A673 (cell line): ENCODE data around the gene IDUA. TPM values are rescaled to one million over a fixed set of nuclear protein-coding genes. Genes with fewer than 3 reads are reported as not detected.

Source experiments
- BruUV-seq: library from RNA; stranded (reverse); fragments of 400-500 nt; replicated peaks from 2 replicates; lab custom pipeline; 2021; lab: Mats Ljungman, UMichigan
- CTCF ChIA-PET: fragments of 300-600 bp; sonication (Branson Sonifier 250); formaldehyde crosslinking; loops from one replicate; lab custom pipeline; 2022; ENCODE audit warnings: antibody characterized with exemption; lab: Charles Lee
- POLR2A ChIA-PET: fragments of 300-600 bp; sonication (Branson Sonifier 250); formaldehyde crosslinking; loops from one replicate; lab custom pipeline; 2022; ENCODE audit warnings: antibody characterized with exemption; ENCODE audit not compliant: low non-redundant PET; lab: Charles Lee
- DNase-seq: peaks from one replicate; pipeline ENCODE4 v3.0.0-alpha.2; 2015; ENCODE audit warnings: low spot score
- H3K27ac ChIP-seq: fragments of 200-600 bp; sonication (generic); 2 replicates; pipeline ENCODE4 v1.5.1; 2016; ENCODE audit warnings: mixed run types, low read depth, mild to moderate bottlenecking, mixed read lengths, antibody characterized with exemption, low read length; ENCODE audit not compliant: poor library complexity, severe bottlenecking
- H3K27me3 ChIP-seq: fragments of 200-600 bp; sonication (generic); replicated peaks from 2 replicates; pipeline ENCODE4 v1.6.1; 2017; ENCODE audit warnings: mixed run types, low read depth, mild to moderate bottlenecking, mixed read lengths, antibody characterized with exemption, low read length; ENCODE audit not compliant: insufficient read depth, poor library complexity
- H3K36me3 ChIP-seq: fragments of 200-600 bp; sonication (generic); 2 replicates; pipeline ENCODE4 v1.6.1; 2016; ENCODE audit warnings: mixed run types, mild to moderate bottlenecking, mixed read lengths, antibody characterized with exemption, low read length; ENCODE audit not compliant: insufficient read depth, poor library complexity, severe bottlenecking
- H3K4me1 ChIP-seq: fragments of 200-600 bp; sonication (generic); 2 replicates; pipeline ENCODE4 v1.6.1; 2017; ENCODE audit warnings: mixed run types, mild to moderate bottlenecking, mixed read lengths, antibody characterized with exemption, low read length; ENCODE audit not compliant: insufficient read depth, poor library complexity, severe bottlenecking
- H3K4me3 ChIP-seq: fragments of 200-600 bp; sonication (generic); 2 replicates; pipeline ENCODE4 v1.5.1; 2016; ENCODE audit warnings: low read depth, mixed run types, mild to moderate bottlenecking, mixed read lengths, low read length; ENCODE audit not compliant: poor library complexity, severe bottlenecking
- H3K9me3 ChIP-seq: fragments of 200-600 bp; sonication (generic); 2 replicates; pipeline ENCODE4 v1.6.1; 2016; ENCODE audit warnings: mixed run types, low read depth, mild to moderate bottlenecking, mixed read lengths, antibody characterized with exemption, low read length; ENCODE audit not compliant: poor library complexity, severe bottlenecking
- EZH2 ChIP-seq: fragments of 200-600 bp; sonication (generic); IDR thresholded peaks from 2 replicates; pipeline ENCODE4 v1.6.1; 2017; ENCODE audit warnings: borderline replicate concordance, low read depth, mild to moderate bottlenecking, mixed read lengths, antibody characterized with exemption, low read length; ENCODE audit not compliant: poor library complexity, severe bottlenecking
- intact Hi-C: fragments of 100-400 bp; cut with micrococcal nuclease; formaldehyde crosslinking; loops from one replicate; pipeline ENCODE4 v1.10.0; 2022; ENCODE audit not compliant: unreplicated experiment
- total RNA-seq: library from RNA; stranded (reverse); gene quantifications from 2 replicates; pipeline ENCODE4 v1.2.3, GENCODE V29; 2021
- TF ChIP-seq, protein P1 (sequence below): fragments of 300-800, 200-600 bp; sonication (generic); conservative IDR thresholded peaks from 2 replicates; pipeline ENCODE4 v1.5.1; 2017; ENCODE audit warnings: low read depth, mild to moderate bottlenecking, antibody characterized with exemption, low read length, moderate library complexity, mixed read lengths

IDUA gene
- total RNA-seq, 1 experiment from 2014 or later, result 12.3 TPM

DNA sequence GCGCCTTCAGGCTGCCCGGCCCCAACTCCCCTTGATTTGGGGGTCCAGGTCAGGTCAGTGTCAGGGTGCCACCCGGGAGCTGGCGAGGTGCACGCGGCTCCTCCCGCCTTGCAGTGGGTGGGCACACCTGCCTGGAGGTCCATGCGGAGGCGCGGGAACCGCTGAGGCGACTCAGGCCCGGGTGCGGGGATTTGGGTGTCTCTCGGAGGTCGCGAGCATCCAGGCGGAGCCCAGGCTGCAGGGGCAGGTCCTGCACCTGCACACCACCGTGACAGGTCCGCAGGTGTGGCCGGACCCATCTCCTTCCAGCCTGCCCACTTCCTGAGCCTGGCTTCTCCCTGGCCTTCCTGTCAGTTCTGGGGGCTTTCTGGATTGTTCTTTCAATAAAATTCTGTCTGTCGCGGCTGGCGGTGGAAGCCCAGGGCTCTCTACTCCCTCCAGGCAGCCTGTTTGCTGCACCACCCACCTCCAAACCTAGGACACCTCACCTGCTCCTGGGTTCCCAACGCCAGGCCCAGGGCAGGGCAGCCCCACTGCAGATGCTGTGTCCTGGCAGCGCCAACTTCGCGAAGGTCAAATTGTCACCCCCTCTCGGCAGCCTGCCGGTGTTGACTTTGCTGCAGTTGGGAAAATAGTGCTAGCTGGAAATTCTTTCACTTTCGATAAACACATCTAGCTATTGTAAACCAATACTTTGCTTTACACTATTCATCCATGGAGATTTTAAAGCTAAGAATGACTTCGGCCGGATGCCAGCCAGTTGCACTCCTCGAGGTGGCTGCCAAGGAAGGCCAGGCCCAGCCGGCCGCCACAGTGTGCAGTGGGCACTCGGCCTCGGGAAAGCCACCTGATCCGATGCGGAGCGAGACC lies 60.5 kb downstream of the IDUA start:
- Histone ChIP-seq H3K36me3 (no peaks in the 10 kb centered on the region), H3K27ac (no peak overlapping the region), H3K27me3 (peaks cover 59% of the 10 kb centered on the region), H3K9me3 (no peaks in the 10 kb centered on the region), H3K4me1 (no peaks in the 10 kb centered on the region), H3K4me3 (no peak overlapping the region)
- TF ChIP-seq, protein P1, sequence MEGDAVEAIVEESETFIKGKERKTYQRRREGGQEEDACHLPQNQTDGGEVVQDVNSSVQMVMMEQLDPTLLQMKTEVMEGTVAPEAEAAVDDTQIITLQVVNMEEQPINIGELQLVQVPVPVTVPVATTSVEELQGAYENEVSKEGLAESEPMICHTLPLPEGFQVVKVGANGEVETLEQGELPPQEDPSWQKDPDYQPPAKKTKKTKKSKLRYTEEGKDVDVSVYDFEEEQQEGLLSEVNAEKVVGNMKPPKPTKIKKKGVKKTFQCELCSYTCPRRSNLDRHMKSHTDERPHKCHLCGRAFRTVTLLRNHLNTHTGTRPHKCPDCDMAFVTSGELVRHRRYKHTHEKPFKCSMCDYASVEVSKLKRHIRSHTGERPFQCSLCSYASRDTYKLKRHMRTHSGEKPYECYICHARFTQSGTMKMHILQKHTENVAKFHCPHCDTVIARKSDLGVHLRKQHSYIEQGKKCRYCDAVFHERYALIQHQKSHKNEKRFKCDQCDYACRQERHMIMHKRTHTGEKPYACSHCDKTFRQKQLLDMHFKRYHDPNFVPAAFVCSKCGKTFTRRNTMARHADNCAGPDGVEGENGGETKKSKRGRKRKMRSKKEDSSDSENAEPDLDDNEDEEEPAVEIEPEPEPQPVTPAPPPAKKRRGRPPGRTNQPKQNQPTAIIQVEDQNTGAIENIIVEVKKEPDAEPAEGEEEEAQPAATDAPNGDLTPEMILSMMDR, result no peak
- no peak for TF ChIP-seq EZH2
- CTCF ChIA-PET, result interaction anchor here (0.8 kb wide), 1 partner anchor 16 kb away, joined by 5 read pairs; no protein-coding TSS in a partner anchor
- DNase-seq, result no peak
- POLR2A ChIA-PET, result no interaction called here
- intact Hi-C loops, result no loop called here
- BruUV-seq, result no TSS peak

DNA sequence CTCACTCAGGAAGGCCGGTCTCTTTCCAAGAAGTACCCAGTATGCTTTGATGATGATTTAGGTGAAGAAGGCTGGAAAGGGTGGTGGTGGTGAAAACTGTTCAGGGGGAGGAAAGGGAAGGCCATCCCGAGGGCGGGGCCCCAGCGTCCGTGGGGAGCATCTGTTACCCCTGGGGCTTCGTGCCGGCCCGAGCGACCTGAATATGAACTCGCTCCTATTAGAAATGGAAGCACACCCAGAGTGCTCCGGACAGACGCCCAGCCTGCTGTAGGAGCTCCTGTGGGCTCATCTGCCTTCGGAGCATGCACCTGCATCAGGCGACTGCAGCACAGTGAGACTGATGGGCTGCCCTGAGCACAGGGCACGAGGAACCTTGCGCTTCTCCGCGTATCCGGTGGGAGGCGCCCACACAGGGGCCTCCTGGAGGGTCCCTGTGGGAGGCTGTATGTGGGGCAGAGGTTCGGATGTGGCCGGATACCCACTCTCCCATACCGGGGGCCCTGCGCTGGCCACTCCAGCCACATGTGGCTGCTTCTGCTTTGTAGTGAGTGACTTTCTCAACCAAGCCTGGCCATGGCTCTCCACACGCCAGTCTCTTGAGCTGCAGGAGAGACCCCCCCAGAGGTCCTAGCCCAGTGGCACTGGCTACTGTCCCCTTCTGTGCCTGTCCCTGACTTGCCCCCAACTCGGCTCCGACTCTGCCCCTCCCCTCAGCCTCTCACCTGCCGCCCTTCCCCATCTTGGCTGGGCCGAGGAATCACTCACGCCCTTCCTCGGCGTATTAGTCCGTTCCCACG lies 61.3 kb downstream of the IDUA start:
- Histone ChIP-seq H3K4me1 (no peaks in the 10 kb centered on the region), H3K36me3 (no peaks in the 10 kb centered on the region), H3K9me3 (no peaks in the 10 kb centered on the region), H3K27ac (no peak overlapping the region), H3K4me3 (no peak overlapping the region), H3K27me3 (peaks cover 68% of the 10 kb centered on the region)
- TF ChIP-seq EZH2, result no peak
- TF ChIP-seq, protein P1, result no peak
- no TSS peak for BruUV-seq
- POLR2A ChIA-PET, result no interaction called here
- intact Hi-C loops, result no loop called here
- DNase-seq, result no peak
- CTCF ChIA-PET, result no interaction called here

DNA sequence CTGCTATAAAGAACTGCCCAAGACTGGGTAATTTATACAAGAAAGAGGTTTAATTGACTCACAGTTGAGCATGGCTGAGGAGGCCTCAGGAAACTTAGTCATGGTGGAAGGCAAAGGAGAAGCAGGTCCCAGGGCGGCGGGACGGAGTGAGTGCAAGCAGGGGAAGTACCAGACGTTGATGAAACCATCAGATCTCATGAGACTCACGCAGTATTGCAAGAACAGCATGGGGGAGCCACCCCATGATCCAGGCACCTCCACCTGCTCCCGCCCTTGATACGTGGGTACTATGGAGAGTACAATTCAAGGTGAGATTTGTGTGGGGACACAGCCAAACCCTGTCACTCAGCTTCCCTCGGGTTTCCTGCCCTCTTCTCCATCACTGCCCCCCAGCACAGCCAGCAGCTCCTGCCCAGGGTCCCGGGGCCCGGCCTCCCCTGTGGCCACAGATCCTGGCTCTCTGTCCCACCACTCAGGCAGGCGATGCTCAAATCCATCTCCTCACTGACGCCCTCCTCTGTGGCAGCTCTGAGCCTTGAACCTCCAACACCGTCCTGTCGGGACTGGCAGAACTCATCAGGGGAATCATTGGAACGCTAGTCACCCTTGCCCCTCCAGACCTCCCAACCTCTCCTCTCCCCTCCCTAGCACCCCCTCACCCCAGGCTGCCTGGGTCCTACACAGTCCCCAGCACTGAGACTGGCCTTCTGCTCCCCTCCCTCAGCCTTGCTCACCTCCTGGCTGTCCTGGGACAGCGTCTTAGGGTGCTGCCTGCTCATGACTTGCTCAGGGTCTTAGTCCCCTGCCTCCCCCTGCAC lies 62.1 kb downstream of the IDUA start:
- no peak overlapping the region for H3K27ac ChIP-seq
- no peaks in the 10 kb centered on the region for H3K9me3 ChIP-seq
- H3K4me1 ChIP-seq, result no peaks in the 10 kb centered on the region
- intact Hi-C loops, result no loop called here
- no peaks in the 10 kb centered on the region for H3K36me3 ChIP-seq
- no peak for TF ChIP-seq EZH2
- TF ChIP-seq, protein P1, result no peak
- peaks cover 70% of the 10 kb centered on the region for H3K27me3 ChIP-seq
- POLR2A ChIA-PET, result no interaction called here
- CTCF ChIA-PET, result no interaction called here
- BruUV-seq, result no TSS peak
- H3K4me3 ChIP-seq, result no peak overlapping the region
- DNase-seq, result no peak
